ENCODE data around the gene PCDHA6.
A peak's percentile ranks its signal among the peaks of the same experiment; 100 is the strongest.

PCDHA6 gene

GRCh38 chr5:140822281-140822629 lies 5.5 kb upstream of the PCDHA6 start:
- 0 out of 2 replicates have a peak, but pooled peaks have one; percentile 11 for TF ChIP-seq CTCF (IDR thresholded peaks at IDR 0.05)

- no peak for TF ChIP-seq CTCF (IDR thresholded peaks at IDR 0.05)
Measured at GRCh38 chr5:140823475-140823874, 4.3 kb upstream of the PCDHA6 start.

- TF ChIP-seq CTCF (IDR thresholded peaks at IDR 0.05): peak; percentile 12; the same call in 1 of the 2 replicates
Measured at GRCh38 chr5:140828362-140828737, 590 bp downstream of the PCDHA6 start.

GRCh38 chr5:140833993-140834392 lies 6.2 kb downstream of the PCDHA6 start, which contains the start of gene PCDHA7:
PCDHA7 (plus strand) TSS chr5:140834269; CDS start chr5:140834384, 115 bp downstream.
- TF ChIP-seq CTCF (IDR thresholded peaks at IDR 0.05): peak; percentile 27; the same call in 1 of the 2 replicates

GRCh38 chr5:140835622-140836510 lies 8.1 kb downstream of the PCDHA6 start:
- no peak for TF ChIP-seq CTCF (IDR thresholded peaks at IDR 0.05)

GRCh38 chr5:140840978-140841962 lies 13.5 kb downstream of the PCDHA6 start, which contains the start of gene PCDHA8:
PCDHA8 (plus strand) TSS chr5:140841187; CDS start chr5:140841322, 135 bp downstream.
- peak; percentile 63 for TF ChIP-seq CTCF (IDR thresholded peaks at IDR 0.05)
